Stimulated activated naive CD4-positive, alpha-beta T cell (primary cell): Measurements from ENCODE around the gene PATJ.
"Not testable (repeated sequence)": the region's sequence is repeated elsewhere in the genome, so short reads cannot be mapped to it uniquely, and the experiment has no call there.

Experiments
- DNase-seq, 6 experiments: peaks; one replicate each; lab custom pipeline; 2025; lab: John Stamatoyannopoulos, UW

Gene PATJ

DNA sequence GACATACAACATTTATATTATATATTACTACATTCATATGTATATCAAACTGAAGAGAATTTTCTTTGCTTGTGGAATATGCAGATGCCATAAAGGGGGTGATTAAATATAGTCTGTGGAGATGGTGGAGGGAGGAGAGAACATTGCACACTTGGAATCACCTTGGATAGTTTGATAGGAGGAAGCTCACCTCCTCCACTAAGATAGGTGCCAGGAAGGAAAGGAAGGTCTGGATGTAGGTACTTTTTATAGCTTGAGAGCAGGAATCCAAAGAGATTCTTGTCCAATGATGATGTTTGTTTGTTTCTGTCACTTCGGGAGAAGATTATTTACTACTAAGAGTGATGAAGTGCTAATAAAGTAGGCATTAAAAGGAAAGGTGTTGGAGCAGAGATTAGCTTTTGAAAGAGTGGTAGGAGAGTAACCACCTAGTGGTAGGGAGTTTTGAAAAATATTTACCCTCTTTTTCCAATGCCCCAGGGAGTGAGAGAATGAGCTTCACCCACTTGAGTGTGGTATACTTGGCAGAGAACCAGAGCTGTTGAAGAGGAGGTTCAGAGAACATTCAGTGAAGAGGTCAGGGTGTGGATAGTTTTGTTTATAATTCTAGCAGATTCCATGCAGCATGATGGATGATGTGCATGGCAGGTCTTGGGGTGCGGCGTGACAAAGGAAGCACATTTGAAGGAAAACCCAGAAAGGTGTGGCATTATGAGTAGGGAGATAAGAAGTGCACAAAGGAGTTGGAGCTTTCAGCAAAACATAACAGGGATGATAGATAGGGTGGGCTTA, 145.0 kb downstream of the PATJ start:
- DNase-seq = no peak

GRCh38 chr1:61887931-61888564, 145.8 kb downstream of the PATJ start:
- no peak for DNase-seq

- DNase-seq = no peak
These were observed 146.5 kb downstream of the PATJ start for GRCh38 chr1:61888808-61889207.

DNA sequence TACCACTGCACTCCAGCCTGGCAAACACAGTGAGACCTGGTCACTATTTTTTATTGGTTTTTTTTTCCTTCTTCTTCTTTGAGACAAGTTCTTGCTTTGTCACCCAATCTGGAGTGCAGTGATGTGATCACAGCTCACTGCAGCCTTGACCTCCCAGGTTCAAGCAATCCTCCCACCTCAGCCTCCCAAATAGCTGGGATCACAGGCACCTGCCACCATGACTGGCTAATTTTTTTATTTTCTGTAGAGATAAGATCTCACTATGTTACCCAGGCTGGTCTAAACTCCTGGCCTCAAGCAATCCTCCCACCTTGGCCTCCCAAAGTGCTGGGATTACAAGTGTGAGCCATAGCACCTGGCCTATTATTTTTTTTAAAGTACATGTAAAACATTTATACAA, 148.2 kb downstream of the PATJ start:
- DNase-seq = not testable (repeated sequence)

- DNase-seq = no peak
These were observed 150.7 kb downstream of the PATJ start for GRCh38 chr1:61892977-61893376.

DNA sequence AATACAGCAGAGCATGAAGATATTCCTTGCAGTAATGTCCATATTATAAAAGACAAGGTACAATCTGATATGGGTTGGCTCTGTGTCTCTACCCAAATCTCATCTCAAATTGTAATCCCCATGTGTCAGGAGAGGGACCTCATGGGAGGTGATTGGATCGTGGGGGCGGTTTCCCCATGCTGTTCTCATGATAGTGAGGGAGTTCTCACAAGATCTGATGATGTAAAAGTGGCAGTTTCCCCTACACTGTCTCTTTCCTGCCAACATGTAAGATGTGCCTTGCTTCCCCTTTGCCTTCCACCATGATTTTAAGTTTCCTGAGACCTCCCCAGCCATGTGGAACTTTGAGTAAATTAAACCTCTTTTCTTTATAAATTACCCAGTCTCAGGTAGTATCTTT, 152.0 kb downstream of the PATJ start:
- DNase-seq = not testable (repeated sequence)

DNA sequence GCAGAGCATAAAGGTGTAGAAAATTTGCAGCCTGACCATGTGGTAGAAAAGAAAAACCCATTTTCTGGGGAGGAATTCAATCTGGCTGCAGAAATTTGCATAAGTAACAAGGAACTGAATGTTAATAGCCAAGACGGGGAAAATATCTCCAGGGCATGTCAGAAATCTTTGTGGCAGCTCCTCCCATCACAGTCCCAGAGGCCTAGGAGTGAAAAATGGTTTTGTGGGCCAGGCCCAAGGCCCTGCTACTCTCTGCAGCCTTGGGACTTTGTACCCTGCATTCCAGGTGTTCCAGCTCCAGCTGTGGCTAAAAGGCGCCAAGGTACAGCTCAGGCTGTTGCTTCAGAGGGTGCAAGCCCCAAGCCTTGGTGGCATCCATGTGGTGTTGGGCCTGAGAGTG, 152.9 kb downstream of the PATJ start:
- no peak for DNase-seq

GRCh38 chr1:61898658-61899057, 156.4 kb downstream of the PATJ start:
- no peak for DNase-seq

DNA sequence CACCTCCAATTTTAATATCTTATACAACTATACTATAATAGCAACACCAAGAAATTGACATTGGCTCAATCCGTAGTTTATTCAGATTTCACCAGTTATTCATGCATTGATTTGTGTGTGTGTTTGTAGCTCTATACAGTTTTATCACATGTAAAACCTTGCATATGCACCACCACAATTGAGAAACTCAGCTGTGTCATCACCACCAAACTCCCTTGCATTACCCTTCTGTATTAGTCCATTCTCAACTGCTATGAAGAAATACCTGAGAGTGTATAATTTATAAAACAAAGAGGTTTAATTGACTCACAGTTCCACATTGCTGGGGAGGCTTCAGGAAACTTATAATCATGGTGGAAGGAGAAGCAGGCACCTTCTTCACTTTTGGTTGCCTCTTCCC, 162.1 kb downstream of the PATJ start:
- no peak for DNase-seq

GRCh38 chr1:61907102-61907501, 164.8 kb downstream of the PATJ start:
- no peak for DNase-seq

GRCh38 chr1:61910035-61910434, 167.8 kb downstream of the PATJ start:
- DNase-seq = no peak

GRCh38 chr1:61914823-61915482, 172.7 kb downstream of the PATJ start:
- DNase-seq = no peak

GRCh38 chr1:61921435-61921834, 179.2 kb downstream of the PATJ start:
- DNase-seq = no peak

DNA sequence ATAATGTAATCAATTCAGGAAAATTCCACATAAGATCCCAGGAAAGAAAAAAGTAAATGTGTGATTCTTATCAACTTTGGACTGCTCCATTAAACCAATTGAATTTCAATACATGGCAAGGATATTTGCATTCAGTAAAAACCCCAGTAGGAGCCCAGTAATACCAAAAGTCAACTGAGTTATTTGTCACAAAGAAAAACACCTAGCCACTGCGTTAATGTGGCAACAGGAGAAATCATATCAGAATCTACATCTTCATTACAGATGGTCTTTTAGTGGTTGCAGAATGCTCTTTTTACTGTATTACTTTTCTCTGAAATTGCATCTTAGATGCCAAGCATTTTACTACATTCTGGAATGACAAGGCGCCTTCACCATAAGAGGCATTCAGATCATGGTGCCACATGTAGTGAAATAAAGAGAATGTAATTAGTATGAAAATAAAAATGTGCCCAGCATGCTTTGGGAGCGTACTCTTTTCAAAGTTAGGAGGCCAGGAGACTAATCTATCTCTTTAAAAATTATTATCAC, 180.7 kb downstream of the PATJ start:
- no peak for DNase-seq

DNA sequence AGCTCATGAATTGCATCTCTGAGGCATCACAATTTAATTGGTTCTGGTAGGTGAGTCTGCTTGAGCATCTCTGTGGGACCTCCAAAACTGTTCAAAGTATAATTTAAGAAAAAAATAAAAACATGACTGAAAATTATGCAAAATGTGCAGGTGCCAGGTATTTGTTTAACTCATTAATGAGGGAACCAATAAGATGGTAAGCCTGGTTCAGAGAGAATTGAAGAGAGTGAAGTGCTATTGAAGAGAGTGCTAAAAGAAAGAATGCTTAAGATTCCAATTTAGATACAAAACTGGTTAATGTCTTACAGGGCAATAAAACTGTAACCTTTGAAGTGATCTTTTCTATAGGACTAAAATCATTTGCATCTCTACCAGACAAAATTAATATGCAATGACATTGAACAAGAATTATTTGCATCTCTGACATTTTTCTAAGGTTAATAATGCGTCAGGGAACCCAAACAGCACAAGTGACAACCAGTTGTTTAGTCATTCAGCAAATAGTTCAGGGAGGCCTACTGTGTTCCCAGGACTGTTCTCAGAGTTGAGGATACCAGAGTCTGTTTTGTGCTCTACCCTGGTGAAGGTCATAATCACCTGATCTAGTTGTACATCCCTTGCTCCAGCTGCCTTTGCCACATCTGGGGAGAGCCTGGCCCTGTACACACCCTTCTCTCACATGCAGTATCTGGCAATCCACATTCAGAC, 183.5 kb downstream of the PATJ start:
- no peak for DNase-seq

- no peak for DNase-seq
These were observed 184.3 kb downstream of the PATJ start for GRCh38 chr1:61926597-61926996.

- no peak for DNase-seq
These were observed 187.9 kb downstream of the PATJ start for GRCh38 chr1:61930116-61930645.

GRCh38 chr1:61931587-61932279, 189.5 kb downstream of the PATJ start:
- no peak for DNase-seq

- DNase-seq = no peak
These were observed 193.2 kb downstream of the PATJ start for GRCh38 chr1:61935516-61935915.

DNA sequence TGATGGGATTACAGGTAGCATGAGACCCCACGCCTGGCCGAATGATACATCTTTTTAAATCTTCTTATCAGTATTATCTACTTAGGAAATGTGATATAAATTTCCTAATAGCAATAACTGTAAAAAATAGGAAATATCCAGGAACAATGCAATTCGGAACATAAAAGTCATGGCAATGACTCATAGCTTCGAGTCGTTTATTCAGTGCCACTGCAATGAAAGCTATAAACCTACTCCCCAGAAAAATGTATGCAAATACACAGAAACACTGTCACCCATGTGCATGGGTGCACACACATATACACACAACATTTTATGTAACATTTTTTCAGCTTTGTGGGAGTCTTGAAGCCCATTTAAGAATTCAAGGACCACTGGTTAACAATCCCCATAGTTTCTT, 194.6 kb downstream of the PATJ start:
- DNase-seq = no peak

DNA sequence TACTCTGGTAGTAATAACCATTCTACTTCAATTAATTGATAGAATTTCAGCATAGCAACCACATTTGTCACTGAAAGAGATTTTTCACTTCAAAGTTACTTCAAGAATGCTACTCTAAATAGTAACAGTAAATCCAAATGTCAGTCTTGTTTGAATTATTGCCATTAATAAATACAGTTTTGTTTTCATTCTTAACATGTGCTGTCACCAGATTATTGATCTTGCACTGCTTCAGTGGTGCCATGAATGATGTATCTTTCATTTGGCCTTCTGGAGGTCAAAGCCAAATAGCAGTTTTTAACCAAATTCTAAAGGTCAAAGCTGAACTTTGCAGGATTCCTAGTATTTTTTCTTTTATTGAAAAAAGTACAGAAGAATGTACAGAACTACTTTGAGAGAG, 199.5 kb downstream of the PATJ start:
- DNase-seq = no peak
